NCI-H1436 (cell line): ENCODE measurements around the gene HSPA5.

Experiments
- DNase-seq: peaks from one replicate; lab custom pipeline; 2025; lab: John Stamatoyannopoulos, UW

The HSPA5 gene

DNA sequence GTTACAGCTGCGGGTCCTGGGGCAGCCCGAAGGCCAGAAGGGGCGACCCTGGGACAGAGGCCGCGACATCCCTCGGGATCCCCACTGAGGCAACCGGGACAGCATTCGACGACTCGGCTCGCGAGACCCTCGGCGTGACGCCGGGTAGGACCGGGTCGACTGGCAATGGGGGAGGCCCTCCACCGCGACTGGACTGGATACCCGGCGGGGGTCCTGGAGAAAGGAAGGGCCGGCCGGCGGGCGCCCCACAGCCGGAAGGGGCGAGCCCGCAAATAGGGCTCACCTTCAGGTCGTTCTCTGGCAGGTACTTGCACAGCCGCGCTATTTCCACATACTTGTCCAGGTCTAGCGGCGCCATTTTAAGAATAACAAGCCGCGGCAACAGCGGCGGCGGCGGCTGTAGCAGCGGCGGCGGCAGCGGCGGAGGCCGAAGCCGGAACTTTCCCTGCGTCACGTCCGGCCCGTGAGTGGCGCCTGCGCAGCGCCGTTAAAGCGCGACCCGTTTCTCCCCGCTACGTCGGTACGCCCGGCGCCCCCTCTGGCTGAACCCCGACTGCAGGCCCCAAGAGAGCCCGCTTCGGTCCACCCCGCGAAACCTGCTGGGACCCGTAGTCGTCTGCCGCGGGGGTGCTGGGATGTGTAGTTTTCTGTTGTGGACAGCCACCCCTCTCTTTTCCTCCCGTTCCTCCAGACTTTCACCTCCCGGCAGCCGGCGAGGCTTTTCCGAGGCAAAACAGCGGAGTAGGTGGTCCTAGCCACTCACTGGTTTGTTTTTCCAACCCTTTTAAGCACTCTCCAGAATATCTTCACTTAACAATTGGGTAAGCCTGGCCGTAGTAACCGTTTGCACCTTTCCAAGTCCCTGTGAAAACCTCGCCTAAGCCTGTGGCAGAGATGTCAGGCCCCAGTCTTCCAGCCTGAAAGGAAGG is 51.5 kb downstream of the HSPA5 start, which contains the start of gene PPP6C:
Gene PPP6C (minus strand): TSS at position 443 of the 929 bp plus-strand sequence. CDS start 85 bp downstream, at position 358.
- DNase-seq = peak; percentile 93

DNA sequence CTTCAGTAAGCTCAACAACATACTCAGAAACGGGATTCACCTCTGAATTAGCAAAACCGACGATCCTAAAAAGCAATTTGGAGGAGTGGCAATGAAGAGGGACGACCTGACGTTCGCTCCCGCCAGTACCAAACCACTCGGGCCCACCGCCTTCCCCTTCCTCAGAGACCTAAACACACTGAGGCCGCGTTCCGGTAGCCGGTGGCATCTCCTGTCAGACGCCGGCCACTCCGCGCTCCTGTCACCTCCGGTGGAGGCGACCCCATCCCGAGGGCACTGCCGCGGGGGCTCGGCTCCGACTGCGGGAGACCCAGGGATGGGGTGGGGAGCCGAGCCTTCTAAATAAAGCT is 52.2 kb downstream of the HSPA5 start:
- DNase-seq = no peak
